NCI-H1417 treated with DMSO at 0.1 percent for 48 hours (cell line): Measurements from ENCODE around the gene ENKUR.

ENCODE experiments used
- DNase-seq: peaks from one replicate; lab custom pipeline; 2025; lab: John Stamatoyannopoulos, UW

The ENKUR gene, protein sequence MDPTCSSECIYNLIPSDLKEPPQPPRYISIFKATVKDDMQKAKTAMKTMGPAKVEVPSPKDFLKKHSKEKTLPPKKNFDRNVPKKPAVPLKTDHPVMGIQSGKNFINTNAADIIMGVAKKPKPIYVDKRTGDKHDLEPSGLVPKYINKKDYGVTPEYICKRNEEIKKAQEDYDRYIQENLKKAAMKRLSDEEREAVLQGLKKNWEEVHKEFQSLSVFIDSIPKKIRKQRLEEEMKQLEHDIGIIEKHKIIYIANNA

DNA sequence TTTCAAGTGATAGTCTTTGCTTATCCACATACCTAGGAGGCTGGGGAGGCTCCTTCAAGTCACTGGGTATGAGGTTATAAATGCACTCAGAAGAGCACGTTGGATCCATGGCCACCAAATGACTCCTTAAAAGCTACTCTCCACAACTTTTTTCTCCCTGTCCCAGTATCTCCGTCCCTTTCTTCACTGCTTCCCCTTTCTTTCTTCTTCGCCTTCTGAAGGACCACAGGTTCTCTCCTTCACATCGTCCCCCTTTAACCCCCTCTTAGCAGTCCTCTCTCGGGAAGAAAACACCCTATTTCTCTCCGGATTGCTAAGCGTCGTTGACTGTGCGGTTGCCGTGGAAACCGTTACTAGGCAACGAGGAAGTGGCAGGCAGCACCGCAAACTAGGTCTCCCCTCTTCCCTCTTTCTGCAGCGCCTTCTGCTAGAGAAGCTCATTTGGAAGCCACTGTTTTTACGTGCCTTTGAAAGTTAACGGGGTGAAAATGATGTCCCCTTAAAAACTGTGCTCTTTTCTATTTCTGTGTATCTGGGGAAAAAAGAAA is at the start of gene ENKUR:
Gene ENKUR, minus strand, starts transcription at position 331 of the 548 bp plus-strand sequence. Its CDS starts 222 bp downstream, at position 109.
- DNase-seq, result peak; percentile 91

DNA sequence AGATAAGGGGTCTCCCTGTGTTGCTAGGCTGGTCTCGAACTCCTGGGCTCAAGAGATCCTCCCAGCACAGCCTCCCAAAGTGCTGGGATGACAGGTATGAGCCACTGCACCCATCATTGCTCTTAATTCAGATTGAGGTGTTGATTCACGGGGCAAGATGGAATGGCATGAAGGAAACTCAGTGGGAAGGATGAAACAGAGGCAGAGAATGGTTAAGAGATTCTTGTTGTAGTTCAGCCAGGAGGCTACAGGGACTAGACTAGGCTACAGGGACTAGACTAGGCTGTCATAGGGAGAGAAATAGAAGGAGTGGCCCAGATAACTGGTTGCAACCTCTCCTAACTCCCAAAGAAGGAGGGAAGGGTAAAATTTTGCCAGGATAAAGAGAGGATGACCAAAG is 48.4 kb upstream of the ENKUR start:
- DNase-seq, result no peak

DNA sequence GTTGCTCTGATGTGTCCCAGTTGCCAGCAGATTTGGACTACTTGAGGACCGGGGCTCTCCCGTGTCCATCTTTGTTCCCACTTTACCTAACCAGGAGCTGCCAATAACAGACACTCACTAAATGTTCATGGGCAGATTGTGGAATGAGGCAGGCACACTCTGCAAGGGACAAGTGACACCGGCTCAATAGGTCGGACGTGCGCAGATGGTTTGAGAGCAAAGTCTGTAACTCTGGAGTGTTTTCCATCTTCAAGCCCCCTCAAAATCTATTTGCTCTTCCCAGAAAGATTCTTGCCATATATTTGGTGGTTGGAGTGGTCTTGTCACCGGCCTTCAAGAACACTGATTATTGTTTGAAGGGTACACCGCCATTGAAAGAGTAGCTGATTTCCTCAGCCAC is 47.7 kb upstream of the ENKUR start:
- no peak for DNase-seq

DNA sequence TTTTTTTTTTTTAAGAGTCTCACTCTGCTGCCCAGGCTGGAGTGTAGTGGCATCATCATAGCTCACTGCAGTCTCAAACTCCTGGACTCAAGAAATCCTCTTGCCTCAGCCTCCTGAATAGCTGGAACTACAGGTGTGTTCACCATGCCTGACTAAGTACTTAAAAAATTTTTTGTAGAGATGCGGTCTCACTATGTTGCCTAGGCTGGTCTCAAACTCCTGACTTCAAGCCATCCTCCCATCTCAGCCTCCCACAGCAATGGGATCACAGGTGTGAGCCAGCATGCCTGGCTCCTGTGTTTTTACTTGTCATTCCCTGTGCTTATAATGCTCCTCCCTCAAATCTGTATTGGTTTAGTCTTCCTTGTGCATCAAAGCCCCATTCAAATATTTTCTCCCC is 47.2 kb upstream of the ENKUR start:
- no peak for DNase-seq

DNA sequence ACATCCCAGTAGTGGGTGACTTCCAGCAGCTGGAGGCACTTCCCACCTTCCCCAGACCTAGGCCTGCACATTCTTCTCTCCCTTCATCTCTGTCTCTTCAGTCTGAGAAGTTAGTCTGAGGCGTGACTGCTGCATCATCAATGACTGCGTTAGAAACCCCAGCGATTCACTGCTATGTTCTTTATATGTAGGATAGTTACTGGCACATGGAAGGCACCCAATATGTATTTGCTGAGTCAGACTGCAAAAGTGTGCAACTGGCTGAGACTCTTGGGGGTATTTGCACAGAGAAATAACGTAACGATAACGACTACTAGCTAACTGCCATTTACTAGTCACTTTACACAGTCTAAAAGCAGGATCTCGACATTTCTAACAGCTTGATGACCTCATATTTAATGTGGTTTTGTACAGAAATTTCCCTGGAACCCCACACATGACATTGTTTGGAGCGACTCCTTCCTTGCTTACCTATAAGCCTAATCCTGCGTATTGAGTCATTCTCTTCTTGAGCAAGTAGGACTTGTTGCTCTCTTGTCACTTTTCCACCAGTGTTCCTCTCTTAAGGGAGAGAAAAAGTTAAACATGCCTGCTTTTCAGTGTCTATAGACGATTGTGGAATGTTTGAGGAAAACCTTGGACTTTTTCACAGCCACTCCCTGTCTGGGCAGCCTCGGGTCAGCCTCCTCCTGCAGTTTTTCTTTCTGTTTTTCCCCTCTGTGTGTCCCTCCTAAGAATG is 45.9 kb upstream of the ENKUR start:
- DNase-seq, result no peak

DNA sequence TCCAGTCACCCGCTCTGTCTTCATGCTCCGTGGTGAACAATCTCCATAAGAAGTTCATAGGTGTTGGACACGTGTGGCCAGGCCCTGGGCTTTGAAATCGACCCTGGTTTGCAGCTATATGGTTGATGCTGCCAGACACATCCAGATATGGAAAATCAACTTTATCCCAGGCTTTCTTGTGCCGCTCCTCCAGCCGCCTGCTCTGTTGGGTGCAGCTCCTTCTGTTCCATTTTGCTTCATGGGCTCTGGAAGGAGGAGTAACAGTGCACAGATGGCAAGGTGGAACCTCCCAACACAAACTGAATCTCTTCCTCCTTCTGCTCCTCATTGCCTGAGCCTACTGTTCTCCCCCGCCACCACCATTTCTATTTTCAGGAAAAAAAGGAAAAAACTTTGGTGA is 45.2 kb upstream of the ENKUR start:
- DNase-seq, result no peak

DNA sequence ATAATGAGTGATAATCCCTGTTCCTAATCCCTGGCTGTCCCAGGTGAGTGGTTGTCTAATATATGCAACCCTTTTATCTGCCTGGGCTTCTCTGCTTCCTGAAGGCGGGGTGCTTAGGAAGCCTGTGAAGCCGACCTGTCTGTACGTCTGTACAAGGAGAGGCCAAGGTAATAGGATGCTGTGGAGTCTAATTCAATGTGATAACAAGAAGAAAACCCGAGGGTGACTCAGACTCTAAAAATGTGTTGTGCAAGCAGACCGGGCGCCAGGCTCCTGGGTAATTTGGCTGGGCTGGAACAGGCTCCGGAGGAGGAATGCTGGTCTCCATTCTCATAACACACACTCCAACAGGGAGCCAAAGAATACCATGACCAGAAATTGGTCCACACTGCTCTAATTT is 44.0 kb upstream of the ENKUR start:
- DNase-seq, result no peak

DNA sequence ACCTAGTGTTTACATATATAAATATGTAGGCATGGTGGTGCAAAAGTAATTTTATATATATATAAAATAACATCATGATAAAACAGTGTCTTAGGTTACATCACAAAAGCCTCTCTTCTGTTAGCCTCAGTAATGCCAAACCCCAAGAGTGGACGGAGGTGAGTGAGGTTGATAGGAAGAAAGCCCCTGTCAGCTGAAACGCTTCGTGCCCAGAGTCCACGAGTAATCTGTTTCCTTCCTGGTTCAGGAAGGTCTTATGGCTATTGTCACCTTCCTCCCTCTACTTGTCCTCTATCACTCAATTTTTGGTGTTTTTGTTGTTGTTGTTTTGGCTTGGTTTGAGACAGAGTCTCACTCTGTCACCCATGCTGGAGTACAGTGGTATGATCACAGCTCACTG is 41.9 kb upstream of the ENKUR start:
- DNase-seq, result no peak

DNA sequence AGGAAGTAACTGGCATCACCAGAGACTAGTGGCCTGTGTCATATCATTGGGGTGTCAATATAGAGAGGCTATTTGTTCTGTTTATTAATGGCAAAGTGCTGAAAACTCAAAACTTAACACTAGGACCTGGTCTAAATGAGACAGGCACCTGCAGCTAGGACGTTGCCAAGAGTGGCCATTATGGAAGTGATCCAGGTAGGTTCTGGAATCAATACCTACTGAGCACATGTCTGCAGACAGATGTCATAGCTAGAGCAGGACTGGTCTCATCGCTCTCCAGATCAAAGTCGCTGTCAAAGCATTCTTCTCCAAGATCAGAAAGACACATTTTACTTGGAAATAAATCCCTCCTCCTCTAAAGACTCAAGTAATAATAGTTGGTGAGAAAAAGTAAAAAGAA is 40.8 kb upstream of the ENKUR start:
- DNase-seq, result no peak

DNA sequence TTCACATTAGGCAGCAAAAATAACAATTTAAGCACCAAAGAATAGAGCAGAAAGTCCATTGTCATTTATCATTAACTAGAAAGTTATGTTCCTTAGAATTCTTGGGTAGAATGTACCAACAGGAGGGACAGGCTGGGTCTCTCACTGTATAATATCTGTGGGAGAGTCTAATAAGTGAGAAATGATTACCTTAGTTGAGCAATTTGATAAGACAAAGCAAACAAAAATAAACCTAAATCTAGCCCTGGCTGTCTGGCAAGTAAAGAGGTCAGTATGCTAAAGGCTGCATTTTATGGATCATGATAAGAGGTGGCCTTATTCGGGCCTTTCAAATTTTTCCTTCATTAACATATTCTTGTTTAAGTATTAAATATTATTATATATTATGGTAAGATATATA is 36.1 kb upstream of the ENKUR start:
- no peak for DNase-seq

DNA sequence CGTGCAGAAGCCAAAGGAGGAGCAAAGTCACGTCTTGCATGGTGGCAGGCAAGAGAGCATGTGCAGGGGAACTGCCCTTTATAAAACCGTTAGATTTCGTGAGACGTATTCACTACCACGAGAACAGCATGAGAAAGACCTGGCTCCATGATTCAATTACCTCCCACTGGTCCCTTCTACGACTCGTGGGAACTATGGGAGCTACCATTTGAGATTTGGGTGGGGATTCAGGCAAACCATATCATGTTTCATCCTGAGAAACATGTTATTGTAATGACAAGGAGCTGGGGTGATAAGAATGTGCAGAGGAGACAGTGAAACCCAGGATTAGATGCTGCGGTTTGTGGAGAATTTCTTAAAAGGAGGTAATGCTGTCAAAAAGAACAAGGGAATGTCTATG is 34.4 kb upstream of the ENKUR start:
- DNase-seq, result no peak

DNA sequence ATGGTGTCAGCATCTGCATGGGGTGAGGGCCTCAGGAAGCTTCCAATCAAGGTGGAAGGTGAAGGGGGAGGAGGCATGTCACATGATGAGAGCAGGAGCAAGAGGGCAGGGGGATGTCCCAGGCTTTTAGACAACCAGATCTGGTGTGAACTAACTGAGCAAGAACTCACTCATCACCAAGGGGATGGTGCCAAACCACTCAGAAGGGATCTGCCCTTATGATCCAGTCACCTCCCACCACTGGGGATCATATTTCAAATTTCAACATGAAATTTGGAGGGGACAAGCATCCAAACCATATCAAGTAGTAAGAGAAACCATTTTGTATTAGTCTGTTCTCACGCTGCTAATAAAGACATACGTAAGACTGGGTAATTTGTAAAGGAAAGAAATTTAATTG is 34.0 kb upstream of the ENKUR start:
- DNase-seq, result no peak

DNA sequence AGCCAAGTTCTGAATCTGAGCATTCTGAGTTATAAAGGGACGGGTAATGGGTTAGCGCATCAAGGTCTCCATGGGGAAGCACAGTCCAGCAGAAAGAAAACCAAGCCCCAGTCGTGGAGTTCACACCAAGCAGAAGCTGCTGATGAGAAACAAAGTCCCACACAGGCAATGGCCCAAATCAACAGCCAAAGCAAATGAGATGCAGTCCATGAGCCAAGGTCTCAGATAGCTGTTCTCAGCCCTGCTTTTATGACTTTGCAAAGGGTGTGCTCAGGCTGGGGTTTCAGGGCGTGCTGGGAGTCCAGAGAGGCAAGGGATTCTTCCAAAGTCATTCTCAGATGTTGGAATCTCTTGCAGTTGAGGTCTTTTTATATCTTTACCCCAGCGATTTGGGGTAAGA is 32.5 kb upstream of the ENKUR start:
- DNase-seq, result no peak

DNA sequence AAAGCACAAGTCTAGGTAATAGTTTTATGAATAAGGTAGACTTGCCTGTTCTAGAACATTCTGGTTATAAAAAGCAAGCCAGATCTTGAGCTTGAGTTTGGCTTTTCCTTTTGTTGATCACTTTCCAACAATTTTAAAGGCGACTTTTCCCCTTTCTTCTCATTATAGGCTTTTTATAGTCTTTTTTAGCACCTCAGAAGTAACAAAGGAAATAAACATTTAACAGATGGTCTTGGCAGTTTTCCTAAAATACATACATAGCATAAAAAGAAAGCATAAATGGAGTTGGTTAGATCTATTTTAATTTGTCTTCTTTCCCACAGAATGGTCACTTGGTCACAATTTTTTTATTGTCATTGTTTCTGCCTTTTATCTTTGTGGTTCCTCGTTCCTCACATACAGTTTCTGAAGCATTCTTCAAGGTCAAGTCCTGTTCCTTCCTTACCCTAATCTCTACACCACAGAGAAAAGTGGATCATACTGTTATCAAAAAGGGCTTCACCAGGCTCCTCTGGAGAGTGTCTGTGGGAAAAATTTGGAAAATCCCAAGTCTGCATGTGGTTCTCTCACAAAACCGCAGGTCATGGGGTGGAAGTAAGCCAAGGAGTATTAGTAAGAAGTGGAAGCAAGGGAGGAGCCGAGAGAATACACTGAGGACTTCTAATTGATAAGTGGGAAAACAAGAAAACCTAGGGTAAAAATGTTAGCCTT is 31.8 kb upstream of the ENKUR start:
- DNase-seq, result no peak

DNA sequence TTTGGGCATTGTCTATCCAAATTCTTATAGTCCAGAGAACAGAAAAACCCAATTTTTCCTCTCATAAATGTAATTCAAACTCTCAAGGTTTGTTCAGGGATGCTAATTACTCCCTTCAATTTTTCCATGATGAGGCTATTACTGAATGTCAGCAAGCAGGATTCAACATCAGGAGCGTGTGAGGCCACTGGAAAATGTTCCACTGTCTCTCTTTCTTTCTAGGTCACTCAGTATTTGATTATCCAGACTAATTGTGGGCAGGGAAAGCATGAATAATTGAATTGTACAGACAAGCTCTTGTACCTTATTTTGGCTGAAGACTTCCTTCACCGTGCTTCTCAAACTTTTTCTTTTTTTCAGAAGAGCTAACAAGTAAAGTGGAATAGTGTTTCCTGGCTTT is 31.1 kb upstream of the ENKUR start:
- DNase-seq, result no peak

DNA sequence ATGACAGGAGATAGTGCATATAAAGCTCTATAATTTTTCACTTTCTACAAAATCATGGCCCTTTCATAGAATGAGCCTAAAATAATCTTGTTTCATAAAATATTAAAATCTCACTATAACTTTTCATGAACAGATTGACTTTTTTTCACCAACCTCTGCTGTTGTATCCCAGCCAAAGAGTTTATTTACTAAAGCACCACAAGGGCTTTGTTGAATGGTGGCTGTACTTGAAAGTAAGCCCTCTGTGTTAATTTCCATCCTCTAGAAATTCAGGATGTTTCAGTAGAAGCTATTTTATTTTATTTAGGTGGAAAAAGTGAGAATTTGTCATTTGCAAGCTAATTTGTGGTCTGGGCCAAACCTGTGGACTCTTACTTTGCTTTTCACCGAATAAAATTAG is 30.7 kb upstream of the ENKUR start:
- no peak for DNase-seq

DNA sequence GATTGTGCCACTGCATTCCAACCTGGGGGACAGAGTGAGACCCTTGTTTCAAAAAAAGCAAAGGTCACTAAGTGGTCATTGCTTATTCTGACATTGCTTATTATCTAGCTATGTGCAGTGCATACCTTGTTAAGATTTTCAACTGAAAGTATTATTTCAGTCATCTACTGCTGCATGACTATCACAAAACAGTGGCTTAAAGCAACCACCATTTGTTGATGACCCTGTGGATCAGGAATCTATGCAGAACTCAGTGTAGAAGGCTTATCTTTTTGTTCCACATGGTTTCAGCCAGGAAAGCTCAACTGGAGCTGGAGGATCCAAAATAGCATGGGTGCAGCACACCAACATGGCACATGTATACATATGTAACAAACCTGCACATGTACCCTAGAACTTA is 23.6 kb upstream of the ENKUR start:
- no peak for DNase-seq

DNA sequence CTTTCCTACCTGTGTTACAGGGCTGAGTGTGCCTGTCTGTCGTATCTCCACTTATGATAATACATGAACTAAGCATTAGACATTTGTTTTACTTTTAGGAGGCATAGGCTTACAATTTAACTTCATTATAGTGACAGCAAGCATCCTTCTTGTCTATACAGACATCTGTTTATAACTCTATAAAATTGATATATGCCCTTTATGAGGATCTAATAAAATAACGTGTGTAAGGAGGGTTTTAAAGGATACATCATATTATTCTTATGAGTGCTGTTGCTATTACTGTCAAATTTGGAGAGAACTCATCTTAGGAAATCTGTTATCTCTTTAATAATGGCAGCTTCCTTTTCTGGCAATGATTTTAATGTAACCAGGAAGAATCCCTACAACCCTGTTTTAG is 22.4 kb upstream of the ENKUR start:
- DNase-seq, result no peak

DNA sequence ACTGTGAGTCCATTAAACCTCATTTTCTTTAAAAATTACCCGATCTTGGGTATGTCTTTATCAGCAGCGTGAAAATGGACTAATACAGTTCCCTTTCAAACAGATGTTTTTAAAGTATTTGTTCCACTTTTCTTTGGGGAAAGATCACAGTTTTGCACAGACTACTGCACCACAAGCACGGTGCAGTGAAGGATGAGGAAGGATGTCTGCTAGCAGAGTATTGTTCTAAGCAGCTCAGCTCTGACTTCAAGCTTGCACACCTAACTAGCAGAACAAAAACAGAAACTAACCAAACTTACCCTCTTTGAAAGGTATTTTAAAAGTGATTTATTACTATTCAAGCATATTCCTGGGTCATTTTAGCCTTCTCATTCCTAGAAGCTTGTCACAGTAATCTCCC is 20.4 kb upstream of the ENKUR start:
- DNase-seq, result no peak

DNA sequence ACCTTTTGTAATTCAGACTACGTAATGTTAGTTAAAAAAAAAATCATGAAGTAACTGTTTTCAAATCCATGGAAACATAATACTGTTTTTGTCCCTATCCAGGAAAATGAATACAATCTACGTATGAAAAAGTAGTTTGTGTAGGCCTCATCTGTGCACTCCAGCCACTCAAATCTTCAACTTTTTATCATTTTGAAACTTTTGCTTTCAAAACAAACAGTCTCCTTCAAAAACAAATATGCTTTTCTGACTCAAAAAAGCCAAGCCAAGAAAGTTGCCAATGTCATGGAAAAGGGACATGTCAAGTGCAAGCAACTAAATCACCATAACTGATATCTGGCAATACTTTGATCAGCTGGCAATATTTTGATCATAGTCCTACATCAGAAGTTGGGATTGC is 13.6 kb upstream of the ENKUR start:
- DNase-seq, result no peak

DNA sequence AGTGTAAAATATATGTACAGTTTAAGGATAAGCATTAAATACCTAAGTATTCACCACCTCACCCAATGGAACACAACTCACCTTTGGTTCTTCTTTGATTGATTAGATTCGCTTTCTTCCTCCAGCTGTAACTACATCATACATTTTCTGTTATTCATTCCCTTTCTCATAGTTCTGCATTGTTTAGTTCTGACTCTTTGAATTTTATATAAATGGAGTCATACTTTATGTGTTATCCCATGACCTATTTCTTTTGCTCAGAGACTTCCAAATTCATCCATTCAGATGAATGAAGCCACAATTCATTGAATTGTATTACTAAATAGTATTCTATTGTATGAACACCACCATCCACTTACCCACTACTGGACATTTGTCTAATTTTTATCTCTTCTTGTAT is 12.8 kb upstream of the ENKUR start:
- DNase-seq, result no peak

DNA sequence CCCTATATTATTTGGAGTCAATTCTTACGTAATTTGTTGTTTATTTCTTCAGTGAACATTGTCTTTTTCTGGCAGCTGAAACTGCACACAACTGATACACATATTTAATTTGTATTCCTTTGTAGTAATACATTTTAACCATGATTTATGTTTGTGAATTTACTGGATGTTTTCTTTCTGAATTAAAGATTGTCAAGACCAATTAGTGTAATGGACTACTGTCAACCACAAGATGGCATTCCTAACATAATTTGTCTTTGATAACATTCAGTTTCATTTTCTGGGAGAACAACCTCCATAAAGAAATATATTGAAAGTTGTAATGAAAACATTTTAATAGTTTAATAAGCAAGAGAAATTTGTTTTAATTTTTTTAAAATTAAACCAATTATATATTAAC is 10.5 kb upstream of the ENKUR start:
- DNase-seq, result no peak

DNA sequence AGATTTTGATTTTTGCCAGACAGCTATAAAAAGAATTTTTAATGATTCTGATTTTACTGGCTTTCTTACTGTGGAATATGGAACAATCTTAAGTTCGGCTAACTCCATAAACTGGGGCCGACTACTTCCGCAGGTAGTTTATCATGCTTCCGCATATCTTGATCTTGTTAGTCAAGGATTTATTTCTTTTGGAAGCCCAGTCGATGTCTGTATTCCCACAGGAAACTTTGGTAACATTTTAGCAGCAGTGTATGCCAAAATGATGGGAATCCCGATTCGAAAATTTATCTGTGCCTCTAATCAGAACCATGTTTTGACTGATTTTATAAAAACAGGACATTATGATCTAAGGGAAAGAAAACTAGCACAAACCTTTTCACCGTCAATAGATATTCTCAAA is 8.6 kb upstream of the ENKUR start:
- no peak for DNase-seq
